VCaP (cell line): ENCODE data around the gene MPG.
"Not testable (repeated sequence)": the region's sequence is repeated elsewhere in the genome, so short reads cannot be mapped to it uniquely, and the experiment has no call there.

Source experiments
- H3K27ac ChIP-seq: fragments of 450-650 bp; 2 replicates; pipeline ENCODE4 v1.5.1; 2017
- CTCF ChIP-seq: fragments of 450-650 bp; conservative IDR thresholded peaks from 2 replicates; pipeline ENCODE4 v1.5.1; 2017; ENCODE audit warnings: mild to moderate bottlenecking, moderate library complexity

MPG gene

GRCh38 chr16:118857-119256, 40.8 kb downstream of the MPG start:
- no peak overlapping the region for H3K27ac ChIP-seq
- no peak for TF ChIP-seq CTCF

GRCh38 chr16:119295-119694, 41.3 kb downstream of the MPG start:
- no peak overlapping the region for H3K27ac ChIP-seq
- TF ChIP-seq CTCF: no peak

GRCh38 chr16:119835-120491, 41.9 kb downstream of the MPG start:
- no peak for TF ChIP-seq CTCF
- no peak overlapping the region for H3K27ac ChIP-seq

- no peak for TF ChIP-seq CTCF
These were observed 42.7 kb downstream of the MPG start for GRCh38 chr16:120756-121155.

GRCh38 chr16:122361-122760, 44.3 kb downstream of the MPG start:
- no peak for TF ChIP-seq CTCF

More at GRCh38 chr16:120756-121155, 42.7 kb downstream of the MPG start:
- no peak overlapping the region for H3K27ac ChIP-seq

GRCh38 chr16:123558-124350, 45.7 kb downstream of the MPG start:
- H3K27ac ChIP-seq: not testable (repeated sequence)

More at GRCh38 chr16:122361-122760, 44.3 kb downstream of the MPG start:
- H3K27ac ChIP-seq: no peak overlapping the region

- no peak for TF ChIP-seq CTCF
- no peak overlapping the region for H3K27ac ChIP-seq
These were observed 47.0 kb downstream of the MPG start for GRCh38 chr16:125011-125410.

GRCh38 chr16:129075-129474, 51.0 kb downstream of the MPG start:
- no peak overlapping the region for H3K27ac ChIP-seq
- TF ChIP-seq CTCF: no peak
